Liver (tissue), 9 donors: ENCODE measurements around the gene GPR61. TPM values are rescaled to one million over a fixed set of nuclear protein-coding genes. Genes with fewer than 3 reads are reported as not detected.

Experiments
- DNase-seq: peaks from one replicate; pipeline ENCODE4 v3.0.0-alpha.2; 2017; ENCODE audit warnings: low spot score
- H3K27ac ChIP-seq, 2 donors: one replicate each; pipeline ENCODE4 v1.7.0; 2013; ENCODE audit warnings: inconsistent platforms in 2 of 2, low read length in 2 of 2, control low read depth in 1 of 2, low read depth in 1 of 2, mild to moderate bottlenecking in 1 of 2
- H3K27me3 ChIP-seq, 4 donors: one replicate each; pipeline versions ENCODE4 v1.6.1 to v1.7.0; 2013; ENCODE audit warnings: low read length in 3 of 4, inconsistent platforms in 1 of 4, mild to moderate bottlenecking in 1 of 4, moderate library complexity in 1 of 4; ENCODE audit not compliant: control insufficient read depth in 4 of 4, insufficient read depth in 4 of 4
- H3K36me3 ChIP-seq, 4 donors: one replicate each; pipeline versions ENCODE4 v1.6.1 to v1.7.0; 2013; ENCODE audit warnings: low read length in 3 of 4, mild to moderate bottlenecking in 3 of 4, low read depth in 1 of 4, moderate library complexity in 1 of 4; ENCODE audit not compliant: control insufficient read depth in 4 of 4, insufficient read depth in 3 of 4
- H3K4me1 ChIP-seq, 4 donors: one replicate each; pipeline versions ENCODE4 v1.6.1 to v1.7.0; 2013; ENCODE audit warnings: low read length in 3 of 4, mild to moderate bottlenecking in 3 of 4, moderate library complexity in 1 of 4; ENCODE audit not compliant: control insufficient read depth in 4 of 4, insufficient read depth in 4 of 4
- H3K4me3 ChIP-seq, 3 donors: one replicate each; pipeline versions ENCODE4 v1.6.1 to v1.7.0; 2013; ENCODE audit warnings: low read length in 3 of 3, control low read depth in 1 of 3, low read depth in 1 of 3, mild to moderate bottlenecking in 1 of 3
- H3K9ac ChIP-seq, 2 donors: one replicate each; pipeline ENCODE4 v1.7.0; 2013; ENCODE audit warnings: low read length in 2 of 2, mild to moderate bottlenecking in 2 of 2, moderate library complexity in 2 of 2, control low read depth in 1 of 2, low read depth in 1 of 2
- H3K9me3 ChIP-seq, 4 donors: one replicate each; pipeline versions ENCODE4 v1.6.1 to v1.7.0; 2013; ENCODE audit warnings: low read length in 3 of 4; ENCODE audit not compliant: control insufficient read depth in 4 of 4
- ATF3 ChIP-seq: IDR thresholded peaks from 2 replicates; pipeline ENCODE4 v1.6.1; 2016; ENCODE audit warnings: antibody characterized with exemption
- EGR1 ChIP-seq, 2 donors: IDR thresholded peaks; 2 replicates each; pipeline ENCODE4 v1.6.1; 2016 to 2018; ENCODE audit warnings: antibody characterized with exemption in 2 of 2, low read depth in 2 of 2
- FOXA1 ChIP-seq: IDR thresholded peaks from 2 replicates; pipeline ENCODE4 v1.6.1; 2016; ENCODE audit warnings: antibody characterized with exemption
- FOXA2 ChIP-seq: IDR thresholded peaks from 2 replicates; pipeline ENCODE4 v1.6.1; 2016; ENCODE audit warnings: antibody characterized with exemption
- HNF4A ChIP-seq, 2 donors: conservative IDR thresholded peaks; 2 replicates each; pipeline ENCODE4 v1.6.1; 2016; ENCODE audit warnings: antibody characterized with exemption in 2 of 2, mild to moderate bottlenecking in 2 of 2
- HNF4G ChIP-seq: IDR thresholded peaks from 2 replicates; pipeline ENCODE4 v1.6.1; 2016; ENCODE audit warnings: antibody characterized with exemption
- JUND ChIP-seq, 2 donors: IDR thresholded peaks; 2 replicates each; pipeline ENCODE4 v1.6.1; 2016; ENCODE audit warnings: antibody characterized with exemption in 2 of 2
- NR2F2 ChIP-seq: IDR thresholded peaks from 2 replicates; pipeline ENCODE4 v1.6.1; 2016; ENCODE audit warnings: antibody characterized with exemption
- RAD21 ChIP-seq, 2 donors: IDR thresholded peaks; 2 replicates each; pipeline ENCODE4 v1.6.1; 2016; ENCODE audit warnings: antibody characterized with exemption in 2 of 2, mild to moderate bottlenecking in 2 of 2
- RXRA ChIP-seq, 2 donors: IDR thresholded peaks; 2 replicates each; pipeline ENCODE4 v1.6.1; 2017 to 2018; ENCODE audit warnings: antibody characterized with exemption in 2 of 2, mild to moderate bottlenecking in 1 of 2
- SP1 ChIP-seq: IDR thresholded peaks from 2 replicates; pipeline ENCODE4 v1.6.1; 2018; ENCODE audit warnings: antibody characterized with exemption, mild to moderate bottlenecking
- TAF1 ChIP-seq: conservative IDR thresholded peaks from 2 replicates; pipeline ENCODE4 v1.6.1; 2016; ENCODE audit warnings: antibody characterized with exemption, mild to moderate bottlenecking
- YY1 ChIP-seq: IDR thresholded peaks from 2 replicates; pipeline ENCODE4 v1.6.1; 2016; ENCODE audit warnings: antibody characterized with exemption, mild to moderate bottlenecking
- WGBS: extraction: QIAGEN DNeasy Blood & Tissue Kit; methylation state at CpG from one replicate; pipeline ENCODE4 v1.1.7; 2013; 5-methylcytosine and 5-hydroxymethylcytosine counted together
- polyA plus RNA-seq, 2 donors: library from polyadenylated mRNA; stranded (reverse) in 1 of 2; unstranded in 1 of 2; fragments of 200-250 nt in 1 of 2; fragments of >200 nt in 1 of 2; fragmentation: Nextera tagmentation in 1 of 2; extraction: Ambion mirVana in 1 of 2; gene quantifications; one replicate each; pipeline versions ENCODE4 v1.2.1 to v1.2.3, GENCODE V29; 2013 to 2015
- total RNA-seq, 2 donors: library from RNA; depleted of rRNA; stranded (reverse); fragments of >200 nt; gene quantifications; one replicate each; pipeline ENCODE4 v1.2.3, GENCODE V29; 2014
- TF ChIP-seq, protein P1 (sequence below): IDR thresholded peaks from 2 replicates; pipeline ENCODE4 v1.6.1; 2016; ENCODE audit warnings: antibody characterized with exemption
- TF ChIP-seq, protein P2 (sequence below): IDR thresholded peaks from 2 replicates; pipeline ENCODE4 v1.6.1; 2016; ENCODE audit warnings: antibody characterized with exemption, mild to moderate bottlenecking
- TF ChIP-seq, protein P3 (sequence below): IDR thresholded peaks from 2 replicates; pipeline ENCODE4 v1.6.1; 2016; ENCODE audit warnings: antibody characterized with exemption
- TF ChIP-seq, protein P4 (sequence below): fragments of 150-350 bp; IDR thresholded peaks from 2 replicates; pipeline ENCODE4 v1.5.1; 2017; ENCODE audit warnings: improper control_type of control experiment, low read depth, low read length; ENCODE audit not compliant: missing input control
- donor health status: healthy.
- donor health status: healthy.
- donor health status: healthy.
- donor health status: healthy.
- donor health status: healthy.

GPR61 gene
- total and polyA plus RNA-seq, 4 donors = 0.32 TPM; not detected in 3

DNA sequence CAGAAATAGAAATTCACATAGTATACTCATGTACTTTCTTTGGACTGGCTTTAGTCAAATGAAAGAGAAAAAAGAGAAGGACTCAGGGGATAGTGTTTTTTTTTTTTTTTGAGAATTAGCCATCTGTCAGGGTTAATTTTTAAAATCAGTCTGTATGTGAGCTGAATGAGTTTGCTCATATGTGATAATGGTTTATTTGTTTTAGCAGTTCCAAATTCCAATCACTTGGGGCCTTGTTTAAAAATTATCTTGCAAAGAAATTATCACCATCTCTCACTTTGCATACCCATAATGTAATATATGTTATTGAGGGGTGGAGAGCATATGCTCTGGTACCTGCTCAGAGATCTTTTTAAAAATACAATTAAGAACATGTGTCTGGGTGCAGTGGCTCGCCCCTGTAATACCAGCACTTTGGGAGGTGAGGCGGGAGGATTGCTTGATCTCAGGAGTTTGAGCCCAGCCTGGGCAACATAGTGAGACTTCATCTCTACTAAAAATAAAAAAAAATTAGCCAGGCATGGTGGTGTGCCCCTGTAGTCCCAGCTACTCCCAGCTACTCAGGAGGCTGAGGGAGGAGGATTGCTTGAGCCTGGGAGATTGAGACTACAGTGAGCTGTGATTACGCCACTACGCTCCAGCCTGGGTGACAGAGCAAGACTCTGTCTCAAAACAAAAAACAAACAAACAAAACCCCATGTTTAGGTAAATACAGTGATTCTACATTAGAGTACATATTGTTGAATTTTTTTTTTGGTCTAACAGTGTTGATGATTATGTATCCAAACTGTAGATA is 28.4 kb downstream of the GPR61 start:
- no peaks in the 10 kb centered on the region for H3K9me3 ChIP-seq
- 91% methylated on average over 4 of the region's 4 CpGs for WGBS
- H3K4me3 ChIP-seq = no peak overlapping the region
- no peak overlapping the region for H3K9ac ChIP-seq
- TF ChIP-seq HNF4A (conservative IDR thresholded peaks at IDR 0.05) (peak; percentile 12 to 20), NR2F2 (no peak)
- H3K4me1 ChIP-seq = peaks cover 11 to 35% (median 33%) of the 10 kb centered on the region in 4 donors
- no peaks in the 10 kb centered on the region for H3K27me3 ChIP-seq
- H3K27ac ChIP-seq = no peak overlapping the region
- H3K36me3 ChIP-seq = no peaks in the 10 kb centered on the region
- DNase-seq = no peak

DNA sequence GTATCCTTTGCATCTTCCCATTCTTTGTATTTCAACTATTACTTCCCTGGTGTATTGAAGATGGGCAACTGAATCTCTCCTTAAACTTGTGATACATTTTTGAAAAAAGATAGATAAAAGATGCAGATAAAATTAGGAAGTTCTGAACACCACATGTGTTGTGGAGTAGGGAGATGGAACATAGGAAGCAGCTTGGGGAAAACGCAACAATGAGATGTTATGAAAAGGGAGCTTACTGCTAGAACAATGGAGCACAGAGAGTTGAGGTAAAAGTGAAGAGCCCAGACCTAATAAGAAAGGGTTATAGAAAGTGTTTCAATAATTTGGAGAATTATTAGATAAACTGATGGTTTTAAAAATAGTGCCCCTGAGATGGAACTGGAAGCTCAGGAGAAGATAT is 29.7 kb downstream of the GPR61 start:
- no peak overlapping the region for H3K4me3 ChIP-seq
- peaks cover 8 to 26% (median 25%) of the 10 kb centered on the region in 4 donors for H3K4me1 ChIP-seq
- no peak for TF ChIP-seq JUND (IDR thresholded peaks at IDR 0.05)
- no peak for TF ChIP-seq NR2F2
- no peak for TF ChIP-seq FOXA1
- TF ChIP-seq, protein P1, sequence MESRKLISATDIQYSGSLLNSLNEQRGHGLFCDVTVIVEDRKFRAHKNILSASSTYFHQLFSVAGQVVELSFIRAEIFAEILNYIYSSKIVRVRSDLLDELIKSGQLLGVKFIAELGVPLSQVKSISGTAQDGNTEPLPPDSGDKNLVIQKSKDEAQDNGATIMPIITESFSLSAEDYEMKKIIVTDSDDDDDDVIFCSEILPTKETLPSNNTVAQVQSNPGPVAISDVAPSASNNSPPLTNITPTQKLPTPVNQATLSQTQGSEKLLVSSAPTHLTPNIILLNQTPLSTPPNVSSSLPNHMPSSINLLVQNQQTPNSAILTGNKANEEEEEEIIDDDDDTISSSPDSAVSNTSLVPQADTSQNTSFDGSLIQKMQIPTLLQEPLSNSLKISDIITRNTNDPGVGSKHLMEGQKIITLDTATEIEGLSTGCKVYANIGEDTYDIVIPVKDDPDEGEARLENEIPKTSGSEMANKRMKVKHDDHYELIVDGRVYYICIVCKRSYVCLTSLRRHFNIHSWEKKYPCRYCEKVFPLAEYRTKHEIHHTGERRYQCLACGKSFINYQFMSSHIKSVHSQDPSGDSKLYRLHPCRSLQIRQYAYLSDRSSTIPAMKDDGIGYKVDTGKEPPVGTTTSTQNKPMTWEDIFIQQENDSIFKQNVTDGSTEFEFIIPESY = no peak
- TF ChIP-seq SP1 = no peak
- TF ChIP-seq, protein P2, sequence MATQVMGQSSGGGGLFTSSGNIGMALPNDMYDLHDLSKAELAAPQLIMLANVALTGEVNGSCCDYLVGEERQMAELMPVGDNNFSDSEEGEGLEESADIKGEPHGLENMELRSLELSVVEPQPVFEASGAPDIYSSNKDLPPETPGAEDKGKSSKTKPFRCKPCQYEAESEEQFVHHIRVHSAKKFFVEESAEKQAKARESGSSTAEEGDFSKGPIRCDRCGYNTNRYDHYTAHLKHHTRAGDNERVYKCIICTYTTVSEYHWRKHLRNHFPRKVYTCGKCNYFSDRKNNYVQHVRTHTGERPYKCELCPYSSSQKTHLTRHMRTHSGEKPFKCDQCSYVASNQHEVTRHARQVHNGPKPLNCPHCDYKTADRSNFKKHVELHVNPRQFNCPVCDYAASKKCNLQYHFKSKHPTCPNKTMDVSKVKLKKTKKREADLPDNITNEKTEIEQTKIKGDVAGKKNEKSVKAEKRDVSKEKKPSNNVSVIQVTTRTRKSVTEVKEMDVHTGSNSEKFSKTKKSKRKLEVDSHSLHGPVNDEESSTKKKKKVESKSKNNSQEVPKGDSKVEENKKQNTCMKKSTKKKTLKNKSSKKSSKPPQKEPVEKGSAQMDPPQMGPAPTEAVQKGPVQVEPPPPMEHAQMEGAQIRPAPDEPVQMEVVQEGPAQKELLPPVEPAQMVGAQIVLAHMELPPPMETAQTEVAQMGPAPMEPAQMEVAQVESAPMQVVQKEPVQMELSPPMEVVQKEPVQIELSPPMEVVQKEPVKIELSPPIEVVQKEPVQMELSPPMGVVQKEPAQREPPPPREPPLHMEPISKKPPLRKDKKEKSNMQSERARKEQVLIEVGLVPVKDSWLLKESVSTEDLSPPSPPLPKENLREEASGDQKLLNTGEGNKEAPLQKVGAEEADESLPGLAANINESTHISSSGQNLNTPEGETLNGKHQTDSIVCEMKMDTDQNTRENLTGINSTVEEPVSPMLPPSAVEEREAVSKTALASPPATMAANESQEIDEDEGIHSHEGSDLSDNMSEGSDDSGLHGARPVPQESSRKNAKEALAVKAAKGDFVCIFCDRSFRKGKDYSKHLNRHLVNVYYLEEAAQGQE = no peak
- TF ChIP-seq, protein P3, sequence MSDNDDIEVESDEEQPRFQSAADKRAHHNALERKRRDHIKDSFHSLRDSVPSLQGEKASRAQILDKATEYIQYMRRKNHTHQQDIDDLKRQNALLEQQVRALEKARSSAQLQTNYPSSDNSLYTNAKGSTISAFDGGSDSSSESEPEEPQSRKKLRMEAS = no peak
- TF ChIP-seq EGR1 (IDR thresholded peaks at IDR 0.05; ENCODE audit: low read depth in 2 of 2) = no peak
- no peak for TF ChIP-seq RAD21 (IDR thresholded peaks at IDR 0.05)
- TF ChIP-seq RXRA (IDR thresholded peaks at IDR 0.05) = no peak
- no peak for TF ChIP-seq YY1
- no peak for TF ChIP-seq ATF3
- TF ChIP-seq, protein P4, sequence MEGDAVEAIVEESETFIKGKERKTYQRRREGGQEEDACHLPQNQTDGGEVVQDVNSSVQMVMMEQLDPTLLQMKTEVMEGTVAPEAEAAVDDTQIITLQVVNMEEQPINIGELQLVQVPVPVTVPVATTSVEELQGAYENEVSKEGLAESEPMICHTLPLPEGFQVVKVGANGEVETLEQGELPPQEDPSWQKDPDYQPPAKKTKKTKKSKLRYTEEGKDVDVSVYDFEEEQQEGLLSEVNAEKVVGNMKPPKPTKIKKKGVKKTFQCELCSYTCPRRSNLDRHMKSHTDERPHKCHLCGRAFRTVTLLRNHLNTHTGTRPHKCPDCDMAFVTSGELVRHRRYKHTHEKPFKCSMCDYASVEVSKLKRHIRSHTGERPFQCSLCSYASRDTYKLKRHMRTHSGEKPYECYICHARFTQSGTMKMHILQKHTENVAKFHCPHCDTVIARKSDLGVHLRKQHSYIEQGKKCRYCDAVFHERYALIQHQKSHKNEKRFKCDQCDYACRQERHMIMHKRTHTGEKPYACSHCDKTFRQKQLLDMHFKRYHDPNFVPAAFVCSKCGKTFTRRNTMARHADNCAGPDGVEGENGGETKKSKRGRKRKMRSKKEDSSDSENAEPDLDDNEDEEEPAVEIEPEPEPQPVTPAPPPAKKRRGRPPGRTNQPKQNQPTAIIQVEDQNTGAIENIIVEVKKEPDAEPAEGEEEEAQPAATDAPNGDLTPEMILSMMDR = no peak
- TF ChIP-seq TAF1 = no peak
- no peak for TF ChIP-seq HNF4G
- TF ChIP-seq FOXA2 = no peak
- WGBS = 93% methylated on average over 1 of the region's 1 CpG
- no peak overlapping the region for H3K9ac ChIP-seq
- DNase-seq = no peak
- no peaks in the 10 kb centered on the region for H3K27me3 ChIP-seq
- H3K9me3 ChIP-seq = no peaks in the 10 kb centered on the region
- H3K36me3 ChIP-seq = no peaks in the 10 kb centered on the region
- no peak overlapping the region for H3K27ac ChIP-seq
